Measurements from ENCODE around the gene EFCAB12. TPM values are rescaled to one million over a fixed set of nuclear protein-coding genes. Genes with fewer than 3 reads are reported as not detected.

Gene EFCAB12
- total and polyA plus RNA-seq, 2 donors from 2014 or later, result 1.2 to 3.5 TPM

GRCh38 chr3:129449279-129450115 is 21.1 kb upstream of the EFCAB12 start:
- Histone ChIP-seq H3K27me3 (ENCODE audit: control insufficient read depth, insufficient read depth, low read length) (no peaks in the 10 kb centered on the region), H3K4me3 (ENCODE audit: low read length in 3 of 3) (no peak overlapping the region), H3K9me3 (ENCODE audit: control insufficient read depth in 2 of 3, insufficient read depth in 1 of 3, low read length in 3 of 3) (no peaks in the 10 kb centered on the region), H3K36me3 (ENCODE audit: control insufficient read depth in 2 of 3, insufficient read depth in 3 of 3, low read length in 3 of 3) (peaks cover 0 to 12% (median 2%) of the 10 kb centered on the region in 3 donors), H3K4me1 (ENCODE audit: control insufficient read depth in 2 of 3, insufficient read depth in 2 of 3, low read depth in 1 of 3, low read length in 3 of 3) (peaks cover 5 to 14% (median 10%) of the 10 kb centered on the region in 3 donors), H3K27ac (ENCODE audit: low read depth in 2 of 2, low read length in 2 of 2) (peak overlapping the region in 1 of 2 donors; percentile 33), H3K9ac (ENCODE audit: low read length in 3 of 3) (no peak overlapping the region)
- DNase-seq, result peak in 2 of 5 donors; percentile 39 to 58
- TF ChIP-seq CTCF (IDR thresholded peaks at IDR 0.05; ENCODE audit: borderline replicate concordance, extremely low read depth, insufficient read depth), result no peak
- intact Hi-C loops (cut with DNase I), result no loop called here
- no peak for FAIRE-seq

DNA sequence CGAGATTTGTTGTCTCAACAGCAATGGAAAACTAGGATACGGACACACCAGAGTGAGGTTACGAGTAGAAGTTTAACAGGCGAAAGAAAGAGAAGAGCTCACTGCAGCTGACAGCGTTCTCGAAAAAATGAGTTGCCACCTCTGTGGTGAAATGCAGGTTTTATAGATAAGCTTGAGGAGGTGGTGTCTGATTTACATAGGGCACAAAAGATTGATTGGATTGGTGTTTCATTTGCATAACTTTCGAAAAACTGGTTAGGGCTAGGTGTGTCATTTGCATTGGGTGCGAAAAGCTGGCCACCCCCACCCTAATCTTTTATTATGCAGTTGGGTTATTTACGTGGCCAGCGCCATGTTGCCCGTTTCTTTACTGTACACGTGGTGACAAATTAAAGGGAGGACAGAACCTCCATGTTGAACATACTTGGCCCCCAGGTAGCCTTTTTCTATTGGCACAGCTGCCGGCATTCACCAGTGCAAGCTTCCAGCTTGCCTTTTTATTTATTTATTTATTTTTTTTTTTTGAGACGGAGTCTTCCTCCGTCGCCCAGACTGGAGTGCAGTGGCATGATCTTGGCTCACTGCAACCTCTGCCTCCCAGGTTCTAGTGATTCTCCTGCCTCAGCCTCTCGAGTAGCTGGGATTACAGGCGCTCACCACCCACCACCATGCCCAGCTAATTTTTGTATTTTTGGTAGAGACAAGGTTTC is 19.9 kb upstream of the EFCAB12 start:
- intact Hi-C loops (cut with DNase I), result no loop called here
- FAIRE-seq (peak; percentile 30), DNase-seq (peak in 2 of 5 donors; percentile 41 to 55)
- no peak for TF ChIP-seq CTCF (IDR thresholded peaks at IDR 0.05; ENCODE audit: borderline replicate concordance, extremely low read depth, insufficient read depth)
- H3K4me3 ChIP-seq (ENCODE audit: low read length in 3 of 3), result peak overlapping the region in 1 of 3 donors; percentile 46
- peaks cover 0 to 12% (median 2%) of the 10 kb centered on the region in 3 donors for H3K36me3 ChIP-seq (ENCODE audit: control insufficient read depth in 2 of 3, insufficient read depth in 3 of 3, low read length in 3 of 3)
- H3K27ac ChIP-seq (ENCODE audit: low read depth in 2 of 2, low read length in 2 of 2), result peak overlapping the region; percentile 3 to 53
- H3K4me1 ChIP-seq (ENCODE audit: control insufficient read depth in 2 of 3, insufficient read depth in 2 of 3, low read depth in 1 of 3, low read length in 3 of 3), result peaks cover 5 to 14% (median 10%) of the 10 kb centered on the region in 3 donors
- no peak overlapping the region for H3K9ac ChIP-seq (ENCODE audit: low read length in 3 of 3)
- H3K9me3 ChIP-seq (ENCODE audit: control insufficient read depth in 2 of 3, insufficient read depth in 1 of 3, low read length in 3 of 3), result no peaks in the 10 kb centered on the region
- no peaks in the 10 kb centered on the region for H3K27me3 ChIP-seq (ENCODE audit: control insufficient read depth, insufficient read depth, low read length)

DNA sequence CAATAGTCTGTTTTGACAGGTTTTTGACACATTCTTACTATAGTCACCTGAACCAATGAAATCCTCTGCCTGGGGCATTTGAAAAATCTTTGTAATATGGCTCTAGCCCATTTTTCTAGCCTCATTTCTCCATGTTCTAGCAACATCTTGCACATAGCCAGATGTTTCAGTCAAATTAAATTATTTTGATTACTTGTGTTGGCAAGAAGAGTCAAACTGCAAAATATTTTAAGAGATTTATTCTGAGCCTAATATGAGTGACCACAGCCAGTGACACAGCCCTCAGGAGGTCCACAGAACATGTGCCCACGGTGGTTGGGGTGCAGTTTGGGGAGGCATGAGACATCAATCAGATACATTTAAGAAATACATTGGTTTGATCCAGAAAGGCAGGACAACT is 18.5 kb upstream of the EFCAB12 start:
- intact Hi-C loops (cut with DNase I), result no loop called here
- Histone ChIP-seq H3K4me3 (ENCODE audit: low read length in 3 of 3) (peak overlapping the region in 1 of 3 donors; percentile 46), H3K27ac (ENCODE audit: low read depth in 2 of 2, low read length in 2 of 2) (peak overlapping the region; percentile 9 to 41), H3K27me3 (ENCODE audit: control insufficient read depth, insufficient read depth, low read length) (no peaks in the 10 kb centered on the region), H3K9me3 (ENCODE audit: control insufficient read depth in 2 of 3, insufficient read depth in 1 of 3, low read length in 3 of 3) (no peaks in the 10 kb centered on the region), H3K9ac (ENCODE audit: low read length in 3 of 3) (no peak overlapping the region), H3K36me3 (ENCODE audit: control insufficient read depth in 2 of 3, insufficient read depth in 3 of 3, low read length in 3 of 3) (peaks cover 0 to 2% (median 0%) of the 10 kb centered on the region in 3 donors), H3K4me1 (ENCODE audit: control insufficient read depth in 2 of 3, insufficient read depth in 2 of 3, low read depth in 1 of 3, low read length in 3 of 3) (peaks cover 10 to 20% (median 10%) of the 10 kb centered on the region in 3 donors)
- DNase-seq (no peak), FAIRE-seq (no peak)
- TF ChIP-seq CTCF (IDR thresholded peaks at IDR 0.05; ENCODE audit: borderline replicate concordance, extremely low read depth, insufficient read depth), result no peak

Data from kidney (tissue), 14 donors.